Heart left ventricle (tissue), 13 donors: Measurements from ENCODE around the gene HS6ST3.

Source experiments
- POLR2A ChIP-seq, 2 donors: fragments of 450-650 bp; IDR thresholded peaks; one replicate each; pipeline ENCODE4 v1.6.1; 2017; ENCODE audit warnings: antibody characterized with exemption in 2 of 2, mild to moderate bottlenecking in 2 of 2, moderate library complexity in 2 of 2
- TF ChIP-seq, protein P1 (sequence below), 12 donors: fragments of 200-600 bp; sonication (generic) in 4 of 12; IDR thresholded peaks; one replicate each; pipeline versions ENCODE4 v1.5.0 to v1.8.0; 2018 to 2022; ENCODE audit warnings: antibody characterized with exemption in 12 of 12, mild to moderate bottlenecking in 5 of 12
- donor health status: ischemic (EF 13 %, LVEDD 7.1; RV severe dilation, severe dysfunction).
- donor health status: DM: no; HTN: yes; CAD: no.
- donor health status: DM: no; HTN: no; CAD: no.
- donor health status: ischemic (EF 25% LVEDD 6.9; RV normal size, moderate dysfunction).
- donor health status: ischemic (EF 25% LVEDD 5.7; RV mildly dilated, moderate dysfunction).
- donor health status: ischemic (EF 35%, LVEDD 5.7; RV mildly dilated, moderate dysfunction).
- donor health status: nonischemic (EF 11% LVEDD 7.7; RV severe dilation, severe dysfunction).
- donor health status: DM: yes; HTN: yes; CAD: no.
- donor health status: PGD.
- donor health status: ischemic (EF 29% LVEDD 5.4; RV normal size, mild dysfunction).
- donor health status: nonischemic (EF 23%, LVEDD 6.1; RV moderate dilation, normal function).

DNA sequence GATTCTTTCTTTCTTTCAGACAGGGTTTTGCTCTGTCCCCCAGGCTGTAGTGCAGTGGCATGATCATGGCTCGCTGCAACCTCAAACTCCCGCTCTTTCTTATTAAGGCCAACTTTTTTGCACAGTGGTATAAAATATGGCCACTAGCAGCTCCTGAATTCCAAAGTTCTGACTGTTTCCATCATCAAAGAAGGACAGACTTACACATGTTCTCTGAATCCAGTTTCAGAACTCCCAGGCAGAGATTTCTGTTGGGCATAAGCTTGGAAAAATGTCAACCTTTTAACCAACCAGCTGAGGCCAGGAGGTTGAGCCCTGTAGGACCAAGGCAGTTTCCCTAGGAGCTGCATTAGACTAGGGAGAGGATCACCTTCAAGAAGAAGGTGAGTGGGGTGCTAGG, 184.1 kb downstream of the HS6ST3 start:
- TF ChIP-seq, protein P1, sequence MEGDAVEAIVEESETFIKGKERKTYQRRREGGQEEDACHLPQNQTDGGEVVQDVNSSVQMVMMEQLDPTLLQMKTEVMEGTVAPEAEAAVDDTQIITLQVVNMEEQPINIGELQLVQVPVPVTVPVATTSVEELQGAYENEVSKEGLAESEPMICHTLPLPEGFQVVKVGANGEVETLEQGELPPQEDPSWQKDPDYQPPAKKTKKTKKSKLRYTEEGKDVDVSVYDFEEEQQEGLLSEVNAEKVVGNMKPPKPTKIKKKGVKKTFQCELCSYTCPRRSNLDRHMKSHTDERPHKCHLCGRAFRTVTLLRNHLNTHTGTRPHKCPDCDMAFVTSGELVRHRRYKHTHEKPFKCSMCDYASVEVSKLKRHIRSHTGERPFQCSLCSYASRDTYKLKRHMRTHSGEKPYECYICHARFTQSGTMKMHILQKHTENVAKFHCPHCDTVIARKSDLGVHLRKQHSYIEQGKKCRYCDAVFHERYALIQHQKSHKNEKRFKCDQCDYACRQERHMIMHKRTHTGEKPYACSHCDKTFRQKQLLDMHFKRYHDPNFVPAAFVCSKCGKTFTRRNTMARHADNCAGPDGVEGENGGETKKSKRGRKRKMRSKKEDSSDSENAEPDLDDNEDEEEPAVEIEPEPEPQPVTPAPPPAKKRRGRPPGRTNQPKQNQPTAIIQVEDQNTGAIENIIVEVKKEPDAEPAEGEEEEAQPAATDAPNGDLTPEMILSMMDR (IDR thresholded peaks at IDR 0.05): no peak
- TF ChIP-seq POLR2A (IDR thresholded peaks at IDR 0.05): no peak
